ENCODE results near the gene PTPN1.

PTPN1 gene

DNA sequence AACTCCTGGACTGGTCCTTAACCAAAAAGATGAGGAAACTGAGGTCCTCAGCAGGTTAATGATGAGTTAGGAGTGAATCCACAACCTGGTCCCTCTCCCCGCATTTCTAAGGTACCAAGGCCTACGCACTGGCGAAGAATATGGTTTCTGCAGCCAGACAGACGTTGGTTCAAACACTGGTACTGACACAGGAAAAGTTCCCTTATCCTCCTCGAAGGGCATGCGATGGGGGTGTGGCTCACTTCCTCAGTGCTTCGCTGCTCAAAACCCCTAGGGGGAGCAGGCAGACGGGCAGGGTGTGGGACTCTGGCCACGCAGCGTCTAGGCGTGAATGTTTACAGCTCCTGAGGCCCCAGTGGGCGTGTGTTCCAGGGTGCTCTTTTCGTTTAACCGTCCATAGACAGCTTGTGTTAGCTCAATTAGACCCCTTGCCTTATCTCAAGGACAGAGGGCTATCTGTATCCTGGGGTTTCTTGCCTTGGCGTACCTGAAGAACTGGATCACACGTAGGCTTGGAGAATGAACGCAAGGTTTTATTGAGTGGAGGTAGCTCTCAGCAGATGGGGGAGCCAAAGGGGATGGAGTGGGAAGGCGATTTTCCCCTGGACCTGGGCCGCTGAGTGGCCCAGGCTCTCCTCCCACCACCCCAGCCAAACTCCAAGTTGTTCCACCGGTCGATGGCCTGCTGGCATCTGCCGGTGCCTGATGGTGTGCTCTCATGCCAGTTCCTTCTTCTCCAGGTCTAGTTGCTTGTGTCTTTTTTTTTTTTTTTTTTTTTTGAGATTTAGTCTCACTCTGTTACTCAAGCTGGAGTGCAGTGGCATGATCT is 31.8 kb upstream of the PTPN1 start:
- H3K4me1 ChIP-seq (ENCODE audit: control insufficient read depth, insufficient read depth, low read length): no peaks in the 10 kb centered on the region
- H3K4me3 ChIP-seq (ENCODE audit: low read depth, low read length): no peak overlapping the region
- TF ChIP-seq KLF10 (tag by site-specific recombination; IDR thresholded peaks at IDR 0.05) (peak; percentile 71; the same call in 1 of the 2 replicates), ZNF23 (tag by site-specific recombination; IDR thresholded peaks at IDR 0.05; ENCODE audit: borderline replicate concordance) (no peak), EGR2 (tag by site-specific recombination; IDR thresholded peaks at IDR 0.05; ENCODE audit: low read depth) (peak; percentile 78), KLF1 (tag by site-specific recombination; IDR thresholded peaks at IDR 0.05) (peak; percentile 83), ZNF121 (tag by site-specific recombination; IDR thresholded peaks at IDR 0.05) (no peak), ZNF701 (tag by site-specific recombination; IDR thresholded peaks at IDR 0.05) (no peak), ZBTB48 (tag by site-specific recombination; IDR thresholded peaks at IDR 0.05) (0 out of 2 replicates have a peak, but pooled peaks have one; percentile 33), KLF16 (tag by site-specific recombination; IDR thresholded peaks at IDR 0.05) (peak; percentile 81), RBAK (tag by site-specific recombination; IDR thresholded peaks at IDR 0.05) (no peak), ZNF654 (tag by site-specific recombination; IDR thresholded peaks at IDR 0.05; ENCODE audit: low read depth) (peak; percentile 32), ZFHX2 (tag by site-specific recombination; conservative IDR thresholded peaks at IDR 0.05) (peak; percentile 76), KLF9 (tag by site-specific recombination; IDR thresholded peaks at IDR 0.05; ENCODE audit: low read depth) (peak; percentile 86)
- TF ChIP-seq, protein P1, sequence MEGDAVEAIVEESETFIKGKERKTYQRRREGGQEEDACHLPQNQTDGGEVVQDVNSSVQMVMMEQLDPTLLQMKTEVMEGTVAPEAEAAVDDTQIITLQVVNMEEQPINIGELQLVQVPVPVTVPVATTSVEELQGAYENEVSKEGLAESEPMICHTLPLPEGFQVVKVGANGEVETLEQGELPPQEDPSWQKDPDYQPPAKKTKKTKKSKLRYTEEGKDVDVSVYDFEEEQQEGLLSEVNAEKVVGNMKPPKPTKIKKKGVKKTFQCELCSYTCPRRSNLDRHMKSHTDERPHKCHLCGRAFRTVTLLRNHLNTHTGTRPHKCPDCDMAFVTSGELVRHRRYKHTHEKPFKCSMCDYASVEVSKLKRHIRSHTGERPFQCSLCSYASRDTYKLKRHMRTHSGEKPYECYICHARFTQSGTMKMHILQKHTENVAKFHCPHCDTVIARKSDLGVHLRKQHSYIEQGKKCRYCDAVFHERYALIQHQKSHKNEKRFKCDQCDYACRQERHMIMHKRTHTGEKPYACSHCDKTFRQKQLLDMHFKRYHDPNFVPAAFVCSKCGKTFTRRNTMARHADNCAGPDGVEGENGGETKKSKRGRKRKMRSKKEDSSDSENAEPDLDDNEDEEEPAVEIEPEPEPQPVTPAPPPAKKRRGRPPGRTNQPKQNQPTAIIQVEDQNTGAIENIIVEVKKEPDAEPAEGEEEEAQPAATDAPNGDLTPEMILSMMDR (tag by site-specific recombination; IDR thresholded peaks at IDR 0.05): peak; percentile 50; the same call in 1 of the 2 replicates
- CTCF ChIA-PET: interaction anchor here (0.6 to 2.9 kb wide), 16 partner anchors 12 to 618 kb away, joined by 3 to 15 read pairs (median 4); no protein-coding TSS in a partner anchor
- H3K36me3 ChIP-seq (ENCODE audit: control insufficient read depth in 2 of 2, insufficient read depth in 1 of 2, low read length in 2 of 2): no peaks in the 10 kb centered on the region
- H3K27ac ChIP-seq (ENCODE audit: extremely low read depth, low read depth, low read length): no peak overlapping the region
- POLR2A ChIA-PET: no interaction called here
- no peaks in the 10 kb centered on the region for H3K9me3 ChIP-seq (ENCODE audit: control insufficient read depth, insufficient read depth, low read depth, low read length)

DNA sequence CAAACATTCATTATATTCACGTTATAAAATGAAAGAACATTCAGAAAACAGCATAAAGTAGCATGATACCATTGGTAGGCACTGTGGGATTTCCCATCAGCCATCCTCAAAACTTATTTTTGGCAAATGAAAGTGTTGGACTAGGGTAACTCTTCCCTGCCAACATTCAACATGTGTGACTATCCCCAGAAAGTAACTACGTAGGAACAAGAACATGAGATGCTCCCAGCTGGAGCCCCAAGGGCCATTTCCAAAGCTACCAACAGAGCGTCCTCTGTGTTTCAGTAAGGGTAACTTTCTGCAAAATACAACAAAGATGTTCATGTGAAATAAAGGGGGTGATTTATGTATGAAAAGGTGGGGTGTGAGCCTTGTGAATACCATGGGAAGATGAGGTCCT is 28.4 kb upstream of the PTPN1 start:
- POLR2A ChIA-PET: no interaction called here
- CTCF ChIA-PET: no interaction called here
- H3K27ac ChIP-seq (ENCODE audit: extremely low read depth, low read depth, low read length): no peak overlapping the region
- no peak overlapping the region for H3K4me3 ChIP-seq (ENCODE audit: low read depth, low read length)
- TF ChIP-seq, protein P2, sequence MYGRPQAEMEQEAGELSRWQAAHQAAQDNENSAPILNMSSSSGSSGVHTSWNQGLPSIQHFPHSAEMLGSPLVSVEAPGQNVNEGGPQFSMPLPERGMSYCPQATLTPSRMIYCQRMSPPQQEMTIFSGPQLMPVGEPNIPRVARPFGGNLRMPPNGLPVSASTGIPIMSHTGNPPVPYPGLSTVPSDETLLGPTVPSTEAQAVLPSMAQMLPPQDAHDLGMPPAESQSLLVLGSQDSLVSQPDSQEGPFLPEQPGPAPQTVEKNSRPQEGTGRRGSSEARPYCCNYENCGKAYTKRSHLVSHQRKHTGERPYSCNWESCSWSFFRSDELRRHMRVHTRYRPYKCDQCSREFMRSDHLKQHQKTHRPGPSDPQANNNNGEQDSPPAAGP (tag by site-specific recombination; IDR thresholded peaks at IDR 0.05): no peak
- H3K9me3 ChIP-seq (ENCODE audit: control insufficient read depth, insufficient read depth, low read depth, low read length): no peaks in the 10 kb centered on the region
- H3K36me3 ChIP-seq (ENCODE audit: control insufficient read depth in 2 of 2, insufficient read depth in 1 of 2, low read length in 2 of 2): no peaks in the 10 kb centered on the region
- H3K4me1 ChIP-seq (ENCODE audit: control insufficient read depth, insufficient read depth, low read length): no peaks in the 10 kb centered on the region

DNA sequence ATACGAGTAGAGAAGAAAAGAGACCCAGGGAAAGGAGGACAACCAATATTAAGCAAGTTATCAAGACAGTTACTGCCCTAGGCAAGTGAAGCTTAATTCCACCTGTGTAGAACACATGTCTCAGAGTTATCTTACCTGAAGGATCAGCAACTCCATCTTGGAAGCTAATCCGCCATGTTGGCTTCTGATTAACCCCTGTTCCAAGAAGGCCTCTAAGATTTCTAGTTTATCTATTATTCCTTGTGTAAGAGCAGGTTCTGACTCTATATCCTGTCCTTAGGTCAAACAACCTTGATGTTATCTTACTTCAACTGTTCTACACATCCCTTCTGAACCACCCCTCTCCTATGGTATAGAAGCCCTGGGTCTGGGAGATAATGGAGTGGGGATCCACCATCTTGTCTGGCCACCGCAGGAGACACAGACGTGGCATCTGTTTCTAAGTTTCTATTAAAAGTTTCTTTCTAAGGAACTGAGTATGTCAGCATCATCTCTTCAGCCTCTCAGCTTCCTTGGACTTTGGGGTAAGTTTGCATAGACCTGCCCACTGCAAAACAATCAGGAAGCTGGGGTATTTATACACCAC is 27.7 kb upstream of the PTPN1 start:
- TF ChIP-seq ZNF221 (tag by site-specific recombination; IDR thresholded peaks at IDR 0.05; ENCODE audit: borderline replicate concordance): no peak
- ChIA-PET POLR2A (no interaction called here), CTCF (no interaction called here)
- no peaks in the 10 kb centered on the region for H3K36me3 ChIP-seq (ENCODE audit: control insufficient read depth in 2 of 2, insufficient read depth in 1 of 2, low read length in 2 of 2)
- no peaks in the 10 kb centered on the region for H3K9me3 ChIP-seq (ENCODE audit: control insufficient read depth, insufficient read depth, low read depth, low read length)
- H3K4me3 ChIP-seq (ENCODE audit: low read depth, low read length): no peak overlapping the region
- H3K27ac ChIP-seq (ENCODE audit: extremely low read depth, low read depth, low read length): no peak overlapping the region
- H3K4me1 ChIP-seq (ENCODE audit: control insufficient read depth, insufficient read depth, low read length): no peaks in the 10 kb centered on the region
